ENCODE measurements around the gene C8G. TPM values are rescaled to one million over a fixed set of nuclear protein-coding genes. Genes with fewer than 3 reads are reported as not detected.
A peak's percentile ranks its signal among the peaks of the same experiment; 100 is the strongest.

C8G gene
- total and polyA plus RNA-seq, 8 donors: 2.3 to 5.5 TPM; not detected in 6

- DNase-seq: peak in 1 of 2 donors; percentile 80
- Histone ChIP-seq H3K4me3 (no peak within 1 kb of the TSS), H3K4me1 (peaks cover 27 to 53% (median 51%) of the 10 kb centered on the region in 4 donors), H3K27me3 (no peaks in the 10 kb centered on the region), H3K27ac (peak within 1 kb of the TSS in 2 of 5 donors; percentile 29 to 90), H3K36me3 (no peaks in the 10 kb centered on the region), H3K9me3 (no peaks in the 10 kb centered on the region)
- intact Hi-C loops (cut with DNase I; ENCODE audit: low total_unique reads): loop anchor here (10.0 kb wide), 1 partner anchor 73 kb away; the partner anchor contains the start of gene ABCA2
- WGBS, 5 donors: 53 to 69% (median 66%) methylated on average over 11 to 14 of the region's 14 CpGs
- TF ChIP-seq POLR2AphosphoS5 (IDR thresholded peaks at IDR 0.05): no peak
Measured at GRCh38 chr9:136951541-136952320, 6.7 kb downstream of the C8G start, which contains the start of gene LCN12. LCN12 (plus strand) TSS chr9:136952273; CDS start chr9:136952328, 55 bp downstream.

- intact Hi-C loops (cut with DNase I; ENCODE audit: low total_unique reads): loop anchor here (10.0 kb wide), 1 partner anchor 72 kb away; the partner anchor contains the start of gene ABCA2
Measured at GRCh38 chr9:136952321-136952850, 7.3 kb downstream of the C8G start.

GRCh38 chr9:136952876-136953770 lies 8.1 kb downstream of the C8G start:
- Histone ChIP-seq H3K4me1 (peaks cover 15 to 43% (median 38%) of the 10 kb centered on the region in 4 donors), H3K9me3 (no peaks in the 10 kb centered on the region), H3K27ac (no peak overlapping the region), H3K27me3 (no peaks in the 10 kb centered on the region), H3K36me3 (no peaks in the 10 kb centered on the region), H3K4me3 (no peak overlapping the region)
- no peak for DNase-seq
- intact Hi-C loops (cut with DNase I; ENCODE audit: low total_unique reads): loop anchor here (10.0 kb wide), 1 partner anchor 72 kb away; the partner anchor contains the start of gene ABCA2
- no peak for TF ChIP-seq CTCF (IDR thresholded peaks at IDR 0.05)
- TF ChIP-seq POLR2AphosphoS5 (IDR thresholded peaks at IDR 0.05): no peak
- TF ChIP-seq POLR2A (IDR thresholded peaks at IDR 0.05): no peak
- no peak for TF ChIP-seq EP300 (IDR thresholded peaks at IDR 0.05)
- 92 to 96% (median 93%) methylated on average over 40 to 44 of the region's 44 CpGs for WGBS, 5 donors

More at GRCh38 chr9:136952321-136952850, 7.3 kb downstream of the C8G start:
- no peak overlapping the region for H3K4me3 ChIP-seq
- no peaks in the 10 kb centered on the region for H3K9me3 ChIP-seq
- no peaks in the 10 kb centered on the region for H3K36me3 ChIP-seq
- TF ChIP-seq CTCF (IDR thresholded peaks at IDR 0.05): no peak
- DNase-seq: peak in 1 of 2 donors; percentile 62
- H3K27ac ChIP-seq: peak overlapping the region in 1 of 5 donors; percentile 29
- WGBS, 5 donors: 35 to 61% (median 47%) methylated on average over 10 to 15 of the region's 15 CpGs
- no peaks in the 10 kb centered on the region for H3K27me3 ChIP-seq
- peaks cover 22 to 49% (median 46%) of the 10 kb centered on the region in 4 donors for H3K4me1 ChIP-seq

- Histone ChIP-seq H3K9me3 (no peaks in the 10 kb centered on the region), H3K27me3 (no peaks in the 10 kb centered on the region), H3K36me3 (no peaks in the 10 kb centered on the region), H3K4me3 (no peak overlapping the region), H3K27ac (no peak overlapping the region), H3K4me1 (peaks cover 15 to 36% (median 32%) of the 10 kb centered on the region in 4 donors)
- DNase-seq: no peak
- TF ChIP-seq EP300 (IDR thresholded peaks at IDR 0.05) (no peak), POLR2AphosphoS5 (IDR thresholded peaks at IDR 0.05) (no peak), POLR2A (IDR thresholded peaks at IDR 0.05) (no peak)
- intact Hi-C loops (cut with DNase I; ENCODE audit: low total_unique reads): loop anchor here (10.0 kb wide), 1 partner anchor 71 kb away; the partner anchor contains the start of gene ABCA2
- WGBS, 5 donors: 81 to 90% (median 85%) methylated on average over 12 to 19 of the region's 19 CpGs
Measured at GRCh38 chr9:136953771-136954269, 8.8 kb downstream of the C8G start.
